Measurements from ENCODE around the gene UNC5B. TPM values are rescaled to one million over a fixed set of nuclear protein-coding genes. Genes with fewer than 3 reads are reported as not detected.

The UNC5B gene
- total and polyA plus RNA-seq, 12 donors = 2.0 to 27.0 (median 8.8) TPM

DNA sequence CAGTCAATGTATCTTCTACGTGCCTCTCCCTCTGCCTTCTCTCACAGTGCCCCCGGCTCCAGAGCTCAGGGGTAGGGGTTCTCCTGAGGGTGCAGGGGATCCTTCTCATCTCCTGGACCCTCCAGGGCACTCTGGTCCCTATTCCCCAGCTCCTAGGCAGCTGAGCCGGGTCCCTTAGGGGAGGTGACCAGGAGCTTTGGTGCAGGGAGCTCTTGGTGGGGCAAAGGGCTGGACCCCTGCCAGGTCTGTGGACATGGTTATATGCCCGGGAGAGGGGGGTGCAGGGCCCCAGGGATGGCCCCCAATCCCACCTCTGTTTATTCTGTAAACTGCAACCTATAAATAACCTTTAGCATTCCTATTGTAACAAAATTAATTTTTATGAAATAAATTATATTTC lies 90.1 kb downstream of the UNC5B start:
- Histone ChIP-seq H3K36me3 (replicated peaks in 1 of 2) (no peaks in the 10 kb centered on the region), H3K9me3 (replicated peaks in 1 of 3) (no peaks in the 10 kb centered on the region), H3K4me1 (replicated peaks in 1 of 2) (no peaks in the 10 kb centered on the region), H3K27ac (no peak overlapping the region), H3K4me3 (no peak overlapping the region), H3K27me3 (no peaks in the 10 kb centered on the region)
- WGBS, 4 donors = 68 to 77% (median 71%) methylated on average over 3 to 4 of the region's 4 CpGs
- intact Hi-C loops (cut with DNase I) = no loop called here
- DNase-seq = no peak
- no peak for TF ChIP-seq POLR2A (IDR thresholded peaks at IDR 0.05)
- TF ChIP-seq, protein P1, sequence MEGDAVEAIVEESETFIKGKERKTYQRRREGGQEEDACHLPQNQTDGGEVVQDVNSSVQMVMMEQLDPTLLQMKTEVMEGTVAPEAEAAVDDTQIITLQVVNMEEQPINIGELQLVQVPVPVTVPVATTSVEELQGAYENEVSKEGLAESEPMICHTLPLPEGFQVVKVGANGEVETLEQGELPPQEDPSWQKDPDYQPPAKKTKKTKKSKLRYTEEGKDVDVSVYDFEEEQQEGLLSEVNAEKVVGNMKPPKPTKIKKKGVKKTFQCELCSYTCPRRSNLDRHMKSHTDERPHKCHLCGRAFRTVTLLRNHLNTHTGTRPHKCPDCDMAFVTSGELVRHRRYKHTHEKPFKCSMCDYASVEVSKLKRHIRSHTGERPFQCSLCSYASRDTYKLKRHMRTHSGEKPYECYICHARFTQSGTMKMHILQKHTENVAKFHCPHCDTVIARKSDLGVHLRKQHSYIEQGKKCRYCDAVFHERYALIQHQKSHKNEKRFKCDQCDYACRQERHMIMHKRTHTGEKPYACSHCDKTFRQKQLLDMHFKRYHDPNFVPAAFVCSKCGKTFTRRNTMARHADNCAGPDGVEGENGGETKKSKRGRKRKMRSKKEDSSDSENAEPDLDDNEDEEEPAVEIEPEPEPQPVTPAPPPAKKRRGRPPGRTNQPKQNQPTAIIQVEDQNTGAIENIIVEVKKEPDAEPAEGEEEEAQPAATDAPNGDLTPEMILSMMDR (IDR thresholded peaks at IDR 0.05) = no peak

- intact Hi-C loops (cut with DNase I) = no loop called here
- DNase-seq = peak in 1 of 7 donors; percentile 14
- no peaks in the 10 kb centered on the region for H3K36me3 ChIP-seq (replicated peaks in 1 of 2)
- no peaks in the 10 kb centered on the region for H3K27me3 ChIP-seq
- H3K9me3 ChIP-seq (replicated peaks in 1 of 3) = no peaks in the 10 kb centered on the region
- H3K27ac ChIP-seq = no peak overlapping the region
- no peak overlapping the region for H3K4me3 ChIP-seq
- no peaks in the 10 kb centered on the region for H3K4me1 ChIP-seq (replicated peaks in 1 of 2)
- WGBS, 4 donors = 40 to 55% (median 49%) methylated on average over 7 to 8 of the region's 8 CpGs
- TF ChIP-seq, protein P1 (IDR thresholded peaks at IDR 0.05) = peak in 5 of 6 experiments; percentile 34 to 50 (median 45)
- TF ChIP-seq POLR2A (IDR thresholded peaks at IDR 0.05) = no peak
Measured at GRCh38 chr10:71302874-71303568, 90.7 kb downstream of the UNC5B start.

GRCh38 chr10:71303569-71303907 lies 91.2 kb downstream of the UNC5B start:
- H3K9me3 ChIP-seq (replicated peaks in 1 of 3) = no peaks in the 10 kb centered on the region
- TF ChIP-seq, protein P1 (IDR thresholded peaks at IDR 0.05) = no peak
- TF ChIP-seq POLR2A (IDR thresholded peaks at IDR 0.05) = no peak
- 0 to 83% (median 52%) methylated on average over 1 of the region's 1 CpG for WGBS, 4 donors
- H3K4me3 ChIP-seq = no peak overlapping the region
- no peak for DNase-seq
- no peaks in the 10 kb centered on the region for H3K4me1 ChIP-seq (replicated peaks in 1 of 2)
- intact Hi-C loops (cut with DNase I) = no loop called here
- no peaks in the 10 kb centered on the region for H3K27me3 ChIP-seq
- no peak overlapping the region for H3K27ac ChIP-seq
- no peaks in the 10 kb centered on the region for H3K36me3 ChIP-seq (replicated peaks in 1 of 2)

DNA sequence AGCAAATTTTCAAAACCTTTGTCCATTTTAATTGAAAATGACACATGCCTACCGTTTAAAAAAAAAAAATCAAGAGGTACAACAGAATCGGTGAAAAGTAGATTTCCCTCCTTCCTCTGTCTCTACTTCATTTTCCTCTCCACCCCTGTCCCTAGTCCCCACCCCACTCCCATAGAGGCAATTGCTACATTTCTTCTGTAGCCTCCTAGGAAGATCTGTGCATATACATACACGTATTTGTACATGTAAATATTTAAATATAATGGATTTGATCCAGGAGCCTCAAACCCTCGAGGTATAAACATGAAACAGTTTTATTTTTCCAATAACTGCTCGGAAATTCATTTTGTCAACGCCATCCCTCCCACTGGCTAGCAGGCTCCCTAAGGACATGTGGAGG lies 92.5 kb downstream of the UNC5B start:
- 64 to 69% (median 67%) methylated on average over 6 of the region's 6 CpGs for whole genome bisulfite sequencing, 4 donors

More for the DNA sequence above, 92.5 kb downstream of the UNC5B start:
- no peak for DNase-seq
- Histone ChIP-seq H3K27me3 (no peaks in the 10 kb centered on the region), H3K4me1 (replicated peaks in 1 of 2) (peaks cover 0 to 8% of the 10 kb centered on the region in 2 donors), H3K4me3 (no peak overlapping the region), H3K36me3 (replicated peaks in 1 of 2) (no peaks in the 10 kb centered on the region), H3K9me3 (replicated peaks in 1 of 3) (no peaks in the 10 kb centered on the region), H3K27ac (no peak overlapping the region)
- intact Hi-C loops (cut with DNase I) = no loop called here
- TF ChIP-seq, protein P1 (IDR thresholded peaks at IDR 0.05) = no peak
- TF ChIP-seq POLR2A (IDR thresholded peaks at IDR 0.05) = no peak
